Inflammatory macrophage (primary cell): ENCODE measurements around the gene CYLD.
A peak's percentile ranks its signal among the peaks of the same experiment; 100 is the strongest.

Experiments
- DNase-seq, 2 donors: peaks; one replicate each; pipeline ENCODE4 v3.0.0-alpha.2; 2020 to 2022

The CYLD gene

GRCh38 chr16:50741225-50741780 lies 583 bp upstream of the CYLD start:
- DNase-seq = no peak

- DNase-seq = peak; percentile 40 to 47
Measured at GRCh38 chr16:50742576-50743200, 802 bp downstream of the CYLD start.

GRCh38 chr16:50743581-50744225 lies 1.8 kb downstream of the CYLD start:
- no peak for DNase-seq

GRCh38 chr16:50744881-50745280 lies 3.0 kb downstream of the CYLD start:
- no peak for DNase-seq

GRCh38 chr16:50745940-50746339 lies 4.1 kb downstream of the CYLD start:
- no peak for DNase-seq

GRCh38 chr16:50747207-50747956 lies 5.5 kb downstream of the CYLD start:
- peak; percentile 27 to 43 for DNase-seq

GRCh38 chr16:50751528-50751927 lies 9.6 kb downstream of the CYLD start:
- no peak for DNase-seq

- DNase-seq = no peak
Measured at GRCh38 chr16:50752471-50753235, 10.8 kb downstream of the CYLD start.

GRCh38 chr16:50756473-50756872 lies 14.6 kb downstream of the CYLD start:
- DNase-seq = no peak

GRCh38 chr16:50761267-50761666 lies 19.4 kb downstream of the CYLD start:
- DNase-seq = no peak

GRCh38 chr16:50762241-50762640 lies 20.4 kb downstream of the CYLD start:
- DNase-seq = no peak

GRCh38 chr16:50763211-50763610 lies 21.3 kb downstream of the CYLD start:
- DNase-seq = no peak

- no peak for DNase-seq
Measured at GRCh38 chr16:50765260-50765659, 23.4 kb downstream of the CYLD start.

- DNase-seq = no peak
Measured at GRCh38 chr16:50765861-50766260, 24.0 kb downstream of the CYLD start.

GRCh38 chr16:50767197-50767596 lies 25.3 kb downstream of the CYLD start:
- DNase-seq = no peak

GRCh38 chr16:50771366-50771765 lies 29.5 kb downstream of the CYLD start:
- no peak for DNase-seq

- no peak for DNase-seq
Measured at GRCh38 chr16:50774405-50774804, 32.5 kb downstream of the CYLD start.

- no peak for DNase-seq
Measured at GRCh38 chr16:50774960-50775359, 33.1 kb downstream of the CYLD start.

- DNase-seq = no peak
Measured at GRCh38 chr16:50776037-50776436, 34.2 kb downstream of the CYLD start.

- DNase-seq = no peak
Measured at GRCh38 chr16:50778284-50779163, 36.6 kb downstream of the CYLD start.

GRCh38 chr16:50781043-50781442 lies 39.2 kb downstream of the CYLD start:
- no peak for DNase-seq

- DNase-seq = no peak
Measured at GRCh38 chr16:50781518-50781917, 39.6 kb downstream of the CYLD start.
